GM19328 (cell line): ENCODE measurements around the gene TEX12.
"Not testable (repeated sequence)": the region's sequence is repeated elsewhere in the genome, so short reads cannot be mapped to it uniquely, and the experiment has no call there.

Experiments
- ATAC-seq: cut with Tn5 transposase; IDR thresholded peaks from one replicate; pipeline ENCODE4 v1.9.1; 2021; ENCODE audit warnings: mild to moderate bottlenecking, moderate library complexity; ENCODE audit not compliant: unreplicated experiment

Gene TEX12, protein sequence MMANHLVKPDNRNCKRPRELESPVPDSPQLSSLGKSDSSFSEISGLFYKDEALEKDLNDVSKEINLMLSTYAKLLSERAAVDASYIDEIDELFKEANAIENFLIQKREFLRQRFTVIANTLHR

DNA sequence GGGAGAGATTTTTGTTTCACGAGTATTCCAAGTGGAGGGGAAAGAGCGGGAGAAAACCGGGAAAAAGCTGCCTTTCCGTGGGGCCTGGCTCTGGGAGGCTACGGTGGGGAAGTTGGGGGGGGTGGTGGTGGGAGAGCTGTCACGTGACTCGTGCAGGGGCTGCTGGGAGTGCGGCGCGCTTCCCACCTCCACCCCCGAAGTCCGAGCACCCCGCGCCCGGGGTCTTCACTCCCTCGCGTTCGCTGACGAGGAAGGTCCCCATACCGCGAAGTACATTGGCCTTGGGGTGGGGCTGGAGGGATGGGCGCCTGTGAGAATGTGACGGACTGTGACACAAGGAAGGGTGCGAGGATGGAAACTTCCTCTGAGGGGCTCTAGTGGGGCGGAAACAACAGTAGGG lies at the start of gene TEX12:
TEX12 (plus strand) TSS at position 228 of the 400 bp plus-strand sequence. CDS start 1,897 bp downstream, outside the sequence.
- ATAC-seq, result no peak

DNA sequence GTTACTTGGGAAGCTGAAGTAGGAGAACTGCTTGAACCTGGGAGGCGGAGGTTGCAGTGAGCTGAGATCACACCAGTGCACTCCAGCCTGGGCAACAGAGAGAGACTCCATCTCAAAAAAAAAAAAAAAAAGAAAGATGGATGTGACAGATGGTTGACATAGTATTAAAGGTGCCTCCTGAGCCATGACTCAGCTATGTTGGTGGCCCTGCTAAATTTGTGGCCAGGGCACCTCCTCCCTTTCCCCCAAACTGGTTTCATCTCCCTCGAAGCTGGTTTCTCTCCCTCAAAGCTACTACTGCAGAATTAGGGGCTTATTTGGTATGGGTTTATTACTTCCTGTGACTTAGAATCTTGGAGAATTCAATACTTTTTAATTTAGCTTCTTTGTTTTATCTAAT lies 49.0 kb upstream of the TEX12 start:
- no peak for ATAC-seq

DNA sequence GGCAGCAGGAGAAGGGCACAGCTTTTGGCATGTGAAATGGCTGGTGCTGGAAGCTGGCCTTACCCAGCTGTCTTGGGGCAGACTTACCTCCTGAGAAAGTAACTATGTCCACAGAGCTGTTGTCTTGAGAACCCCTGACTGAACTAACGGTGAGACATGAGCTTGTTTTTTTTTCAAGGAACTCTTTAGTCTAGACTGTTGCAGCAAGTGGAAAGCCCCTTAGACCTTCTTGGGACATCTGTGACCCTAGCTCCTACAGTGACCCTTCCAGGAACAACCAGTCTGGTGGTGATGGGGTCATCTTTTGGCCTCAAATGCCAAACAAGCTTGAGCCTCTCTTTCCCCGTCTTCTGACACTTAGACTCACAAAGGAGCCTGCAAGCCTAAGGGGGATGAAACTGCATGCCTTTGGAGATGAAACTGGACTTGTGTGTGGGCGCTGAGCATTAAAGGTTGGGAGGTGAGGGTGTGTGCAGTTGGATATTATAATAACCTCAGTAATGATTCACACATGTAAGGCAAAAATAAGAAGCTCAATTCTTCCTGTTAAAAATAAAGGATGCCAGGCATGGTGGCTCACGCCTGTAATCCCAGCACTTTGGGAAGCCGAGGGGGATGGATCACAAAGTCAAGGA lies 45.1 kb upstream of the TEX12 start:
- no peak for ATAC-seq

DNA sequence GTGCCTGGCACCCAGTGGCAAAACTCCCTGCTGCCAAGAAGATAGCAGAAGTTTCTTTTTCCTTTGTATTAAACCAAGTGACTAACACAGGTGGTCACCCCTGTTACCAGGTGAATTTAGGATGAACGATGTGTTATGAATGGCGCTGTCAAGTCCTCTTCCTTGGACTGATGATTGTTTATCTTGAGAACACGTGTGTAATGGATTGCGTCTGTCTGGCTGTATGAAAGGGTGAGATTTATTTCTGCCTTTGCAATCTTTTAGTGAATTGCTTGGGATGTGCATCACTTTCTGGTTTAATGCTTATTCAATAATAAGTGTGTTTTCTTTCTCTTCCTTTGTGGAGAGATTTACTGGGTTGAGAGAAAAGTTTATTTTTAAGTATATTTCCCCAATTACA lies 44.0 kb upstream of the TEX12 start:
- ATAC-seq, result no peak

DNA sequence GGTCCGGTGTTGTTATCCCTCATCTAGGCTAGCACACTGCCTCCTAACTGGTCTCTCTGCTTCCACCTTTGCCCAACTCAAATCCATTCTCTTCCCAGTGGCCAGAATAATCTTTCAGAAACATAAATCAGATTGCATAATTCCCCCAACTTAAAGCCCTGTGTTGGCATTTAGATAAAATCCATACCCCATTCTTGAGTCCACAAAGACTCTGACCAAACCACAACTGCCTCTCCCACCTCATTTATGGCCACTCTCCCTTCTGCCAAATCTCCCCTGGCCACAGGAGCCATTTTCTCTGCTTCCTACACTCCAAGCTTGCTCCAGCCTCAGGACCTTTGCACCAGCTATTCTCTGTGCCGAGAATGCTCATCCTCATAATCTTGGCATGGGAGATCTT lies 40.1 kb upstream of the TEX12 start:
- no peak for ATAC-seq

DNA sequence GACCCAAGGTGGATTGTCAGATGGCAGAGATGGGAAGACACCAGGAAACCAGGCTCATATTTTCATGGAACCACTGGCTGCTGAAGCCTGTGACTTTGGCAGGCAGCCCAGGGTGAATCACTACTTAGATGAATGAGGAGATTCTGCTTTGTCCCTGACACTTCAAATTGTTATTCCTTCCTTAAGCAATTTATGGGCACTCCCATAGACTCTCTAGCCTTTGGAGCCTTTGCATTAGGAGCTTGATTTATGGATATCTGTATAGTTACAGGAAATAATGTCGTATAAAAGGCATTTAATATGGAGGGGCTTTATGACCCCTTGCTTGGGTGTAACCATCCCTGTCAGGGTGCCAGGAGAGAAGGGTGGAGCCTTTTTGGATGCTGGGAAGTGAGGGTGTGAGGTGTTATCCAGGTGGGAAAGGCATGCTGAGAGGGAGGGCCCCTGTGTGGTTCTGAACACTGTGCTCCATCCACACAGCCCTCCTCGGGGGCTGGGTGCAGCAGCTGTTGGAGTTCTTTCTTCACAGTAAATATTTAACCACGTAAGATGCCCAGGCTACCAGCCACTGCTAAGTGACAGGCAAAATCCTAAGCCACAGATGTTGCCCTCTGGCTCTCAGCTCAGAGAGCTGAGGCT lies 38.6 kb upstream of the TEX12 start:
- no peak for ATAC-seq

DNA sequence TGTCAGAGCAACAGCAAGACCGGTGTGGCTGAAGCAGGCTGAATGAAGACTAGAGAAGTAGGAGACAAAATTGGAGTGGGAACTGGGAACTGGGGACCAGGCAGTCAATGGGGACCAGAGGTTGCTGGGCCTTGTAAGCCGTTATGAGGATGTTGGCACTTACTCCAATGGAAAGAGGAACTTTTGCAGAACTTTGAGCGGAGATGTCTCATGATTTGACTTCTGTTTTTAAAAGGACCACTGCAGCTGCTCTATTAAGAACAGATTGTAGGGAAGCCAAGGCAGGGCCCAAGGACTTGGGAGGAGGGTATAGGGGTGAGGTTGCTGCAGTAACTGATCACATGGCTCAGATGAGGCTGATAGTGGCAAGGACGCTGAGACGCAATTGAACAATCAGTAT lies 37.5 kb upstream of the TEX12 start:
- no peak for ATAC-seq

DNA sequence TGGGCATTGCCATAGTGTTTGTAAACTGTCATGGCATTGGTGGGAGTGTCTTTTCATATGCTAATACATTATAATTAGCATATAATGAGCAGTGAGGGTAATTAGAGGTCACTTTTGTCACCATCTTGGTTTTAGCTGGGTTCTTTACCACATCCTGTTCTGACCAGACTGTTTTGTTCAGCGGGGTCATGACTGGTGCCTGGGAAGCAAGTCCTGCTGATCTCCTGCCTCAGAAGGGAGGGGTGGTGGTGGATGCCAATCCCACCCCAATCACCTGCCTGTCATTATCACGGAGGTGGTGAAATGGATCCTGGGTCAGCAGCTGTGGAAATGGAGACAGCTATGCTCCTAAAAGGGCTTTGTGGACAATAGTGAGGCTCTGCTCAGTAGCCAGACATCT lies 34.4 kb upstream of the TEX12 start:
- no peak for ATAC-seq

DNA sequence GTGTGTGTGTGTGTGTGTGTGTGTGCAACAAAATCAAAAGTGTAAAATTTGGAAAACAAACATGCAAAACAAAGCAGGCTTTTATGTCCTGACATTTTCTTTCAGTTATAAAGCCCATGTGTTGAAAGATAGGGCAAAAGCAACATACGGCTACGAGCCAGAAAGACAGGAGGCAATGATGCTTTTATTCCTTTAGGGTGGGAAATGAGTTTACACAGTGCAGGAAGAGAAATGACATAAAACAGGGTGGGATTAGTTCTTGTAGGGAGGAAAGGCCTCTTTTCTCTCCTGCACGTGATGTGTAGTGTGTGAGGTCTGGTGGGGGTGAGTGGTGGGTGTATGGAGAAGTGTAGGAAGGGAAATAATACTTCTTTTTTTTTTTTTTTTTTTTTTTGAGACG lies 32.7 kb upstream of the TEX12 start:
- no peak for ATAC-seq

DNA sequence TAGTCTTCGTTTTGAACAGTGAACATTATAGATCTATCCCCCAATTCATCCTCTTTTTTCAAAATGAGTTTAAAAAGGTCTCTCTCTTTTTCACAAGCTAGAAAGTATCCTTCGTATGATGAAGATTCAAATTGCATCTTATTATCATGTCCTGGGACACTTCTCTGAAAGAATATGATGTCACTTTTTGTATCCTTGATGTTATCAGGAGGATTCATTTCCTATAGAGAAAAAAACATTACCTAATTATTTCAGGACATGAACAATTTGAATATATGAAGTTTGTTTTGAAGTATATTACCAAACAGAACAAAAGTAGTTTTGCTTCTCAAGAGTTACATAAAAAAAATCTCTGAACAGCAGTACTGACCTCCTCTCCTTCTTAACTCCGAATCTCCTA lies 23.6 kb upstream of the TEX12 start:
- no peak for ATAC-seq

DNA sequence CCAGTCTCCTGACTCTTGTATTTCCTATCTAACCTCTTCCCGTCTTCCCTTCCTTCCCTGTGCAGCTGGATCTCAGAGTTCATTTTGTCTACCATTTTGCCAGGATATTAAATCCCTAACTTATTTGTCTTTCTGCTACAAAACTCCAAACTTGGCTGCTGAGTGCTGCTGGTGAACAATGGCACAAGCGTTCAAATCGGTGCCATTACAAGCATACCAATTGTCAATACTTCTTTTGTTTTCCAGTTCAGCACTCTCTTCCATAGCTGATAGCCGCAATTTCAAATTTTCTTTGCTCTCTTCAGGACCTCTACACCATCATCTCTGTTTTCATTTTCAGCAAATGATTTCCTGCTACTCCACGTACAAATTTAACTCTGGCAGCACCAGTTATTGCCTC lies 16.7 kb upstream of the TEX12 start:
- no peak for ATAC-seq

DNA sequence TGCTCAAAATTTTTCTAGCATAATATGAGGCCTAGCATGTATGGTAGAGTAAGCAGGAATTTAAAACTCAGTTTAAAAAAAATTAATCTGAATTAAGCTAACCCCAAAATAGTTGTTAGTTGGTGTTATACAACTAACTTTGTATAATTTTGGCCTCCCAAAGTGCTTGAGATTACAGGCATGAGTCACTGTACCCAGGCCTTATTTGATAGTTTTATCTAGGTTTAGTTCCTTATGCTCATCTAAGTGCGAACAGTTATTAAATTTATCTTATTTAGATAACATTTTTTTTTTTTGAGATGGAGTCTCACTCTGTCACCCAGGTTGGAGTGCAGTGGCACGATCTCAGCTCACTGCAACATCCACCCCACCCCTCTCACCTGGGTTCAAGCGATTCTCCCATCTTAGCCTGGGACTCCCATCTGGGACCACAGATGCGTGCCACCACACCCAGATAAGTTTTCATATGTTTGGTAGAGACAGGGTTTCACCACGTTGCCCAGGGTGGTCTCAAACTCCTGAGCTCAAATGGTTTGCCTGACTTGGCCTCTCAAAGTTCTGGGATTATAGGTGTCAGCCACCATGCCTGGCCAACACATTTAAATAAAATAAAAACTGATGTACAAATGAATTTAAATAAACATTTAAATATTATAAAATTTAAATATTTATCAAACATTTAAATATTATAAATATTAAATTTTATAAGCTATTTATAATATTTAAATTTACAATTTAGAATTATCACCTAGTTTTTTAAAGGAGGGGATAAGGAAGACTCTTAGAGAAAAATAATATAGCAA lies 10.8 kb upstream of the TEX12 start:
- no peak for ATAC-seq

DNA sequence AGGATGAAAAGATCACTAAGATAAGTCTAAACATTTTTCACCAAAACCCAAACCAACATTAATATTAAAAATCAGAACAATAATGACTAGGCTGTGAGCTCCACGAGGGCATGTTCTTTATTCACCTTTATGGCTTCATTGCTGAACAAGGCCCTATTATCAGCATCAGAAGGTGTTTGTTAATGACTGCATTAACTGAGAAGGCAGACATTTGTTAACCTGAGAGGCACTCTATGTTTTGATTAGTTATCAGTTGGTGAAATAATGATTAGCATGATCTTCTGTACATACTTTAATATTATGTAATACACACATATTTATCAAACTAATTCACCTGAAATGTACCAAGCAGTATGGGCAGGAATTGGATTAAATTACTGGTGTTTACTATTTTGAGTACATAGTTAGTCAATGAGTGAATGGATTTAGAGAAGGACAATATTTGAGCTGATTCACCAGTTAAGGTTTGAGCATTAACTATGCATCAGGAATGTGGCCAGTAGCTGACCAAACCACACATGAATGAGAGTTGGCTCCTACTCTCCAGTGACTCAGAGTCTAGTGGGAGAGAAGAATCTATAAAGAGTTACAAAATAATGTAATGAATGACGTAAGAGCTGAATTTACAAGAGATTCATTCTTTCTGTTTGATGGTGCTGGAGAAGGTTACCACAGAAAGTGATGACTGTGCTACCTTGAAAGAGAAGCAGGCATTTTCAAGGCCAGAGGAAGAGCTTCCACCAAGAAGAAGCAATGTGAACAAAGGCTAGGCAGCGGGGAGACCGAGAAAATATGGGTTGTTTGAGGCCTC lies 10.0 kb upstream of the TEX12 start:
- no peak for ATAC-seq

DNA sequence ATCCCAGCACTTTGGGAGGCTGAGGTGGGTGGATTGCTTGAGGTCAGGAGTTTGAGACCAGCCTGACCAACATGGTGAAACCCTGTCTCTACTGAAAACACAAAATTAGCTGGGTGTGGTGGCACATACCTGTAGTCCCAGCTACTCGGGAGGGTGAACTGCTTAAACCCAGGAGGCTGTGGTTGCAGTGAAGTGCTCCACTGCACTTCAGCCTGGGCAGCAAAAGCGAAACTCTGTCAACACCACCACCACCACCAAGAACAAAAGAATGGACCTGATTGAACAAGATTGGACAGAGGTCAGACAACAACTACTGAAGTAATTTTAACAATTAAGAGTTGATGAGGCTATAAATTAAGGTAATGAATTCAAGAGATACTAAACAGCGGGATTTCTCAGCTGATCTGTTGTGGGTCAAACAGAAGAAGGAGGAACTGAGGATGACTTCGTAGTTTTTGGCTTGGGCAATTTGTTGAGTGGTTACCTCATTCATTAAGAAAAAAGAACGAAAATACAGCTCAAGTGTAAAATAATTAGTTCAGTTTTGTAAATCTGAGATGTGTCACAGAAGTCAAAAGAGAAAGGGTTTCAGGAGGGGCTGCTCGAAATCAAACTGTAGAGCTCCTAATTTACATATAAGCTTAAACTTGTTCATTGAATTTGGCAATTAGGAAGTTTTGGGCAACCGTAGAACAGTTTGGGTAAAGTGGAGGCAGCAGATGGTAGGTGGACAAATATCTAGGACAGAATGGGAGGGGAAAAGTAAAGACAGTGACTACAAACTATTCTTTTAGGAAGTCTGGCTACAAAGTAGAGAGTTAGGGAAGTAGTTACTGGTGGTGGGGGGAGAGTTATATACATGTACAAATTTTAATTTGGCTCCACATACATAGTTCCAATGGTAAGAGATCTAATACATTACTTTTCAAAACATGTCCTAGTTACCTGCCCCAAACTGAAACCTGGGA lies 7.8 kb upstream of the TEX12 start:
- ATAC-seq, result no peak

DNA sequence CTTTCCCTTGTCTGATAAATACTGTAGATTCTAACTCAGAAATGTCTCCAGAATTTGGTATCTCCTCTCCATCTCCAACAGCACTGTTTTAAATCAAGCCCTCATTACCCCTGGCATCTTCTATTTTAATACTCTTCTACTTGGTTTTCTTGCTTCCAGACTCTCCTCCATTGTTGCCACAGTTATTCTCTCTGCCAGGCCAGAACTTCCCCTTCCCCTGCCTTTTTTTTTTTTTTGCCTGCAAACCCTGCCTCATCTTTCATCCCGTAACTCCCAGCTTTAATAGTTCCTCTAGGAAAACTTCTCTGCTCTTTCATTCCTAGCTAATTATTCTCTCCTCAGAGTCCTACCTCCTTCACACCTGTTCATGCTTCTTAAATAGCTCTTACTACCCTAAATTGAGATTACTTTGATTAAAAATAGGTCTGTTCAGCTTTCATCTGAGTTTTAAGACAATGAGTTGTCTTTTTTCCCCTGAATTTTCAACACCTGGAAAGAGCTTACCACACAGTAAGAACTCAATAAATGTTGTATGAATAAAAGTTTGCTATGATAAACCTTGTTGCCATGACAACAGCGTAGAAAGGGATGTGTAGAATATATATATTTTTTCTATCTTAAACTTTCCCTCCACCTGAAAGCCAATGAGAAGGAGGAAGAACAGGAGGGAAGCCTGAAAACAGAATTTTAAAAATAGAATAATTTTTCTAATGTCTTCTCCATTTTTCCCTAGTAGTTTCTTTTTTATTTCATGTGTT lies 6.9 kb upstream of the TEX12 start:
- no peak for ATAC-seq

DNA sequence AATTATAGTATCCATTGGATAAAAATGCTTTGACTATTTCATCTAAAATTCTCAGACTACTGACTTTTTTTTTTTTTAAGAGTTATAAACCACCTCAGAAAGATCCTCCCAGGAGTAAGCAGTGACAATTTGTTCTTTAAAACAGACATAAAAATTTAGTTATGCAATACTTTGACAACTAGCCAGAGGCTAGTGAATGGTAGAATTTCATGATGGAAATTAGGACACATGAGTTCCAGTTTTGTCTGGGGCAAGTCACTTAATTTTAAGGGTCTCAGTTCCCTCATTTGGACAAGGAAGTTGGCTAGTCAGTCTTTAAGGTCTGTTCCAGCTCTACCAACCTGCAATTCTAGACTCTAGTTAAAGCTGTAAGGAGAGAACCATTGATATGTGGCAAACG lies 6.2 kb upstream of the TEX12 start:
- ATAC-seq, result no peak

DNA sequence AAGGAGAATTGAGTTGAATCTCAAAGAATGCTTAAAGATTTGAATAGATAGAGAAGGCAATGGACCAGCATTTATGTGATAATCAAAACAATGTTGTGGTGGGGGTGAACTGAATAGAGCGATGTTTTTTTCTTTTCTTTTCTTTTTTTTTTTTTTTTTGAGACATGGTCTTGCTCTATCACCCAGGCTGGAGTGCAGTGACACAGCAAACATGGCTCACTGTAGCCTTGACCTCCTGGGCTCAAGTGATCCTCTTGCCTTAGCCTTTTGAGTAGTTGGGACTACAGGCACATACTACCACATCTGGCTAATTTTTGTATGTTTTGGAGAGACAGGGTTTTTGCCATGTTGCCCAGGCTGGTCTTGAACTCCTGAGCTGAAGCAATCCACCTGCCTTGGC lies 5.0 kb upstream of the TEX12 start:
- ATAC-seq, result not testable (repeated sequence)

DNA sequence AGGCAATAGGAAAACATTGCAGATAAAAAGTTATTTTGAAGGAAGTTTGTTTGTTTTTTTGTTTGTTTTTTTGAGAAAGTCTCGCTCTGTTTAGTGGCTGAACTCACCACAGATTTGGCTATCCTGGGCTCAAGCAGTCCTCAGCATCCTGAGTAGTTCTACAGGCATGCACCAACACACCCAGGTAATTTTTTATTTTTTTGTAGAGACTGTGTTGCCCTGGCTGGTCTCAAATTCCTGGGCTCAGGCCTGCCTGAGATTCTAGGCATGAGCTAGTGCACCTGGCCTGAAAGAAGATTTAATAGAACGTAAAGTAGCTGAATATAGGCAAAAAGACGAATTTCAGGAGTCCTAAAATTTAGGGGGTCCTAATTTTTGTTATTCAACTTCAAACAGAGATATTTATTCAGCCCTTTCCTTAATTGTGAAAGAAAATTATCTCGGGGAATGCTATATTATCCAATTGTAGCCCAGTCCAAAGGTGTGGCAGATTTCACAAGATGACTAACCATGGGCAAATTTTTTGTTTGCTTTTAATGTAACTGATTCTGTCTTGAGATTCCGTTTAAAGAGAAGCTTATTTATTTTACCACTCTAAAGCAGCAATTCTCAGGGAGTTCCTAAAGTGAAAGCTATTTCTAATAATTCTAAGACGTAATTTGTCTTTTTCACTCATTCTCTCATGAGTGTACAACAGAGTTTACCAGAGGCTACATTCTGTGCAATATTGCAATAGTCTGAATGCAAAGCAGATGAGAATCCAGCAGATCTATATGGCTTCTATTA lies 4.2 kb upstream of the TEX12 start:
- ATAC-seq, result no peak
